ENCODE measurements around the gene ADGRB2.

Gene ADGRB2

DNA sequence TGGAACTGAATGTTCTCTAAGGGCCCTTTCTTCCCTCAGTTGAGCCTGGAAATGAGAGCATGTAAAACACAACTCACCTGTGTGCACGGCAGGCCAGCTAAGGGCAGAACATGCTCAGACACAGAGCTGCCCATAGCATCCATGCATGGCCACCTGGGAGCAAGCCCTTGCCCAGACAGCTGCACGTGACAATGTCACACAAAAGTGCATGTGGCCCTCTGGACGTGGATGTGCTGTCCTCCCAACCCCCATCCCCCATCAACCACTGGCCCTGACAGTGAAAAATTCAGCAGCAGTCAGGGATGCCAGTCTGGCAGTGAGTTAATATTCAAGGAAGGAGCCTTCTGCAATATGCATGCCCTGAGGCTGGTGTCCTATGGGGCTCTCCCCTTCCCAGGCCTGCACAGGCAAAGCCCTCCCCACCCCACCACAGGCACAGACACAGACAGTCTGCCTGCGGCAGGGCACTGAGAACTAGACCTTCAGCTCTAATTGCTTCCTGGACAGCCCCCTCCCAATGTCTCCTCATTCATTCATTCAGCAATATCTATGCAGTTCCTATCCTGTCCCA lies 45.7 kb downstream of the ADGRB2 start:
- TF ChIP-seq, protein P1, sequence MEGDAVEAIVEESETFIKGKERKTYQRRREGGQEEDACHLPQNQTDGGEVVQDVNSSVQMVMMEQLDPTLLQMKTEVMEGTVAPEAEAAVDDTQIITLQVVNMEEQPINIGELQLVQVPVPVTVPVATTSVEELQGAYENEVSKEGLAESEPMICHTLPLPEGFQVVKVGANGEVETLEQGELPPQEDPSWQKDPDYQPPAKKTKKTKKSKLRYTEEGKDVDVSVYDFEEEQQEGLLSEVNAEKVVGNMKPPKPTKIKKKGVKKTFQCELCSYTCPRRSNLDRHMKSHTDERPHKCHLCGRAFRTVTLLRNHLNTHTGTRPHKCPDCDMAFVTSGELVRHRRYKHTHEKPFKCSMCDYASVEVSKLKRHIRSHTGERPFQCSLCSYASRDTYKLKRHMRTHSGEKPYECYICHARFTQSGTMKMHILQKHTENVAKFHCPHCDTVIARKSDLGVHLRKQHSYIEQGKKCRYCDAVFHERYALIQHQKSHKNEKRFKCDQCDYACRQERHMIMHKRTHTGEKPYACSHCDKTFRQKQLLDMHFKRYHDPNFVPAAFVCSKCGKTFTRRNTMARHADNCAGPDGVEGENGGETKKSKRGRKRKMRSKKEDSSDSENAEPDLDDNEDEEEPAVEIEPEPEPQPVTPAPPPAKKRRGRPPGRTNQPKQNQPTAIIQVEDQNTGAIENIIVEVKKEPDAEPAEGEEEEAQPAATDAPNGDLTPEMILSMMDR (IDR thresholded peaks at IDR 0.05; ENCODE audit: low read depth, low read length, missing control alignments) = no peak
- DNase-seq (ENCODE audit: extremely low read depth, low read depth) = no peak
- H3K4me3 ChIP-seq (replicated peaks; ENCODE audit: low read depth, low read length) = no peak overlapping the region

DNA sequence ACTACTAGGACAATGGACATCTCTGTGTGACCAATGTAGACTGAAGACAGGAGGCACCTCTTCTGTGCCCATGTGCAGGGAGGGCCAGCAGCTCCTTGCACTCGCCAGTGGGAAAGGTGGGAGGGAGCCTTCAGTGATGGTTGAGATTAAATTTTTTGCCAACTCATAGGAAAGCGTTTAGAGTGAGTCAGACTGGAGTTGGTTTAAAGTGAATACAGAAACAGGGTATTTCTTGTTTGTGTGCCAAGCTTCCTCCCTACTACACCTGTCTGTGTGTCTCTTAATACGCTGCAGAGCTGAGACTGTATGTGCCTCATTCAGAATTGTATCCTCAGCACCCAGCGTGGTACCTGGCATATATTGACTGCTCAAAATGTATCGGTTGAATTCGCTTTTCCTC lies 46.8 kb downstream of the ADGRB2 start:
- no peak for DNase-seq (ENCODE audit: extremely low read depth, low read depth)
- TF ChIP-seq, protein P1 (IDR thresholded peaks at IDR 0.05; ENCODE audit: low read depth, low read length, missing control alignments) = no peak
- no peak overlapping the region for H3K4me3 ChIP-seq (replicated peaks; ENCODE audit: low read depth, low read length)

DNA sequence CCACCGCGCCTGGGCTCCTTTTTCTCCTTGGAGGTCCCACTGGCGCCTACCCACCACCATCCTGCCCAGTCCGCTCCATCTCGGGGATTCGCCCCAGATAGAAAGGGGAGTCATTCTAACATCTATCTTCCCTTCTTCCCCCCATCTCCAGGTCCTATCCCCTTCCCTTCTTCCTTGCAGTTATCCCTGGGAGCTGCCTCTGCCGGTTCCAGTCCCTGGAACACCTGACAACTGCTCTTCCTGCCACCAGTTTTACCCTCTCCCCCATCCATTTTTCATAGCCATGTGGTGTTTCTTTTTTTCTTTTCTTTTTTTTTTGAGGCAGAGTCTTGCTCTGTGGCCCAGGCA lies 48.3 kb downstream of the ADGRB2 start:
- TF ChIP-seq, protein P1 (IDR thresholded peaks at IDR 0.05; ENCODE audit: low read depth, low read length, missing control alignments) = no peak
- H3K4me3 ChIP-seq (replicated peaks; ENCODE audit: low read depth, low read length) = peak overlapping the region; percentile 33

DNA sequence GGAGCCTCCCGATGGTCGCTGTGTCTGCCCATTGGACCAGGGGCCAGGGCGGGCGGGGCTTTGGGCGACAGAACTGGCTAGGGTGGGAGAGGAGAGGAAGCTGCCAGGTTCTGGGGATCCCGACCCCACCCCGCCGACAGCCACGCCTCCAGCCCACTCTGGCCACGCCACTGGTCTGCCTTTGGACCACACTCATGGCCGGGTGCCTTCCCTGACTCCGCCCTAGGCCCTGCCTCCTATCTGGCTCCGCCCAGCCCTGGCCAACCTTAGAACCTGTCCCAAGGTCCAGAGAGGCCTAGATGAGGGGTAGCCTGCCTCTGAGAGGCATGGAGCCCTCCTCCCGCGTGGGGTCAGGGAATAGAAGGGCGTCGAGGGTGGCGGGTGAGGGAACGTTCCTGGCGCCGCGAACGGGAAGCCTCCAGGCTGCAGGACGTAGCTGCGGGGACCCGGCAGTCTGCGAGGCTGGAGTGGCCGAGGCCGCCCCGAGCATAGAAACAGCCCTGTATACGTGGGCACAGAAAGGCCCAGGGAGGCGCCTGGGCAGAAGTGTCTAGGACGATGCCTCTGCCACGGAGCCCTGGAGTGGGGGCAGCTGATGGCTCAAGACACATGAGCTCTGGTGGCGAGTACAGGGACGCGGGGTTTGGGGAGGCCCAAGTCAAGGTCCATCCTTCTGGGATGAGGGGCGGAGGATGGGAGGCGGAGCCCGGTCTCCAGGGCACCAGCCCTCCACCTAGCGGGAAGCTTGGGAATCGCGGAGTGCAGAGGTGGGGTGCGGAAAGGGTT lies 48.9 kb downstream of the ADGRB2 start:
- peak; percentile 71 for DNase-seq (ENCODE audit: extremely low read depth, low read depth)
- TF ChIP-seq, protein P1 (IDR thresholded peaks at IDR 0.05; ENCODE audit: low read depth, low read length, missing control alignments) = peak; percentile 89
- peak overlapping the region; percentile 33 for H3K4me3 ChIP-seq (replicated peaks; ENCODE audit: low read depth, low read length)

More for the DNA sequence above, 48.3 kb downstream of the ADGRB2 start:
- DNase-seq (ENCODE audit: extremely low read depth, low read depth) = no peak

DNA sequence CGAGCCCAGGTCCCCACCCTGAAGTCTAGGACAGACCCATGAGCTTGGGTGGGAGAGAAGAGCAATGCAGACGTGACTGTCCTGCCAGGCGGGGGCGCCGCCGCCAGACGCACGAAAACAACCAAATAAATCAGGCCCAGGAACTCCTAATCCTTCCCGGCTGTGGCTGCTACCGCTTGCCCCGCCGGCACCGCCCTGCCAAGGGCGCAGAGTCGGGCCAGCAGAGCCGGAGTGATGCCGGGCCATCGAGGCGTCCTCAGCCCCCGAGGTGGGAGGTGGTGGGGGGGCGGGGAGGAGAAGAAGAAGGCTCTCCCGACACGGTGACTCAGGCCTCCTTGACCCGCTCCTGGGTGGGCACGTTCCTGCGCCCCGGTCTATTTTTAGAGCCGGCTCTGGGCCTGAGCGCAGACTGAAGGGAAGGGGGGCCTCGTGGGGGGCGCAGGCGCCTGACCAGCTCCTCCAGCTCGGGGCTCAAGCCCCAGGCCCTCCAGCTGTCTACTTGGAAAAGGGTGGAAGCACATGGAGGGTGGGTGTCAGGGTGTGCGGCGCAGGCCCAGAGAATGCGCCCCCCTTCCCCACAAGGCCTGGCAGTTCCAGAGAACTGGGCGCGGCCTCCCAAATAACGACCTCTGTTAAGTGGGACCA lies 49.6 kb downstream of the ADGRB2 start:
- TF ChIP-seq, protein P1 (IDR thresholded peaks at IDR 0.05; ENCODE audit: low read depth, low read length, missing control alignments) = peak; percentile 62
- DNase-seq (ENCODE audit: extremely low read depth, low read depth) = no peak
- peak overlapping the region; percentile 33 for H3K4me3 ChIP-seq (replicated peaks; ENCODE audit: low read depth, low read length)

DNA sequence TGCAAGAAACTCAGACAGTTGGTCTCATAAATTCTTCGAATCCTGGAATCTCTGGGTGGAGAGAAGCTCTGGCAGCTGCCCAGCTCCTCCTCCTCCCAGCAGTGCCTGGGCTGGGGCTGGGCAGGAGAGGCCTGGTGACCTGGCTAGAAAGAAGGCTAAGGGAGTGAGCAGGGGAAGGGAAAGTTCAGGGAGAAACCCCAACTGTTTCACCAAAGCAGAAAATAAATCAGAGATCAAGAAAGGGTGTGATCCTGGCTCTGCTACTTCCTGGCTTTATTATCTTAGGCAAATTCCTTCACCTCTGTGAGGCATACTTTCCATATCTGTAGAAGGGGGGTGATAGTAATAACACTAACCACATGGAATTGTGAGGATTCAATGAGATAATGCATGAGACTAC lies 51.5 kb downstream of the ADGRB2 start:
- TF ChIP-seq, protein P1 (IDR thresholded peaks at IDR 0.05; ENCODE audit: low read depth, low read length, missing control alignments) = no peak
- no peak overlapping the region for H3K4me3 ChIP-seq (replicated peaks; ENCODE audit: low read depth, low read length)
- DNase-seq (ENCODE audit: extremely low read depth, low read depth) = no peak

All from HFF-Myc (cell line).